ENCODE data around the gene GLG1. TPM values are rescaled to one million over a fixed set of nuclear protein-coding genes. Genes with fewer than 3 reads are reported as not detected.

Gene GLG1
- total RNA-seq, 1 experiment from 2014 or later = 99.1 TPM

DNA sequence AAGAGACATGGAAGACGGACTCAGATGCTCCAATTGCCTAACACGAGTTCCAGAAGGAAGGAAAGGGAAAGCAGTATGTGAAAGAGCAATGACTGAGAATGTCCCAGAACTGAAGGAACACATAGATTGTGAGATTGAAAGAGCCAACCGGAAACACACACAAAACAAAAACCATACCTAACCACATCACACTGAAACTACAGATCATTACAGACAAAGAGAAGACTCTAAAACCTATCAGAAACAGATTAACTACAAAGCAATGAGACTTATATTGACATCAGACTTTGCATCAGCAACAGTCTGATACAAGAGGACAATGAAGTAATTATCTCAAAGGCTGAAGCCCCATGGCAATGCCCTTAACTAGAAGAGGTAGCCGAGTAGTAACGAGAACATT, 140.0 kb downstream of the GLG1 start:
- TF ChIP-seq CTCF (IDR thresholded peaks at IDR 0.05; ENCODE audit: unreplicated experiment) = no peak
- no peaks in the 10 kb centered on the region for H3K9me3 Mint-ChIP-seq (ENCODE audit: unreplicated experiment)
- no TSS peak for BruUV-seq (replicated peaks)
- ChIA-PET POLR2A (interaction anchor here (0.7 to 3.0 kb wide), 3 partner anchors 9 to 21 kb away, joined by 3 to 12 read pairs (median 5); no protein-coding TSS in a partner anchor), CTCF (interaction anchor here (0.6 to 1.9 kb wide), 2 partner anchors 13 to 155 kb away, joined by 3 to 9 read pairs; no protein-coding TSS in a partner anchor)
- no peaks in the 10 kb centered on the region for H3K27me3 Mint-ChIP-seq (ENCODE audit: insufficient read depth, unreplicated experiment)
- no peak for DNase-seq (ENCODE audit: unreplicated experiment)
- peaks cover 13% of the 10 kb centered on the region for H3K4me1 Mint-ChIP-seq (ENCODE audit: insufficient read depth, unreplicated experiment)
- intact Hi-C loops (cut with micrococcal nuclease) = no loop called here
- peaks cover 88% of the 10 kb centered on the region for H3K36me3 Mint-ChIP-seq (ENCODE audit: insufficient read depth, unreplicated experiment)
- H3K4me3 Mint-ChIP-seq (ENCODE audit: unreplicated experiment) = no peak overlapping the region
- H3K27ac Mint-ChIP-seq (ENCODE audit: low read depth, unreplicated experiment) = no peak overlapping the region

DNA sequence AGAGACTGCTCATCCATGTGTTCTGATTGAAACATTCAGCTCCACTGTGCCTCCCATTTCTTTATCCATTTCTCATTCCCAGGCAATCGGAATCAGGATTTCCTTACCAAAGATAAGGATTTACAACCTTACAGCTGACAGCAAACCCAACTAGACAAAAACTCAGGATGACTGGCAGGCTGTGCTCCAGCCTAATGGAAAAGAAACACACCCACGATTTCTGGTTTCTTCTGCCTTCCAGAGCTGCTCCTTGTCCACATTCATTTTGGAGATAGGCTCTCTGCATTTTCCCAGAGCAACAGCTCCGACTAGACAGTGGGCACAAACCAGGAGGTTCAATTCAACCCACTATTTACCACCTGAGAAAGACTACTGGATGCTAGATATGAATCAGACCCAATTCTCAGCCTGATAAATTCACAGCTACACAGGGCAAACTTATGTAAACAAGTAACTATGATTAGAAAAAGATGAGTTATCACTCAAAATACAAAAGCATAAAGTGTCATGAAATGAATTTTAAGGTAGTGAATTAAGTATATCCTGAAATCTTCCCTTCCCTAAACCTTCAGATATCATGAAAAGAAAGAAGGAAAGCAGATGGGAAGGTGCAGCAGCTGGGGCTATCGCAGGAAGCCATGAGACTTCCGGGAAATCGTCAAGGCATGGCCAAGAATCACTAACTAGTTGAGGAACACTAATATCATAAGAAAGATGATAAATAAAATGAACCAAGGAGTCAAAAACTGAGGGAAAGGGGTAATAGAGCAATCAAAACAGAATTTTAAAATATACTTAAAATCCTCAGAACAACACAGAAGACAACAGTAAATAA, 140.8 kb downstream of the GLG1 start:
- no peaks in the 10 kb centered on the region for H3K27me3 Mint-ChIP-seq (ENCODE audit: insufficient read depth, unreplicated experiment)
- no TSS peak for BruUV-seq (replicated peaks)
- intact Hi-C loops (cut with micrococcal nuclease) = no loop called here
- no peak overlapping the region for H3K4me3 Mint-ChIP-seq (ENCODE audit: unreplicated experiment)
- DNase-seq (ENCODE audit: unreplicated experiment) = no peak
- peaks cover 16% of the 10 kb centered on the region for H3K4me1 Mint-ChIP-seq (ENCODE audit: insufficient read depth, unreplicated experiment)
- H3K36me3 Mint-ChIP-seq (ENCODE audit: insufficient read depth, unreplicated experiment) = peaks cover 88% of the 10 kb centered on the region
- no peak for TF ChIP-seq CTCF (IDR thresholded peaks at IDR 0.05; ENCODE audit: unreplicated experiment)
- ChIA-PET POLR2A (interaction anchor here (3.0 kb wide), 1 partner anchor 10 kb away, joined by 12 read pairs; no protein-coding TSS in a partner anchor), CTCF (interaction anchor here (0.6 to 1.9 kb wide), 4 partner anchors 12 to 156 kb away, joined by 3 to 9 read pairs (median 4); no protein-coding TSS in a partner anchor)
- H3K27ac Mint-ChIP-seq (ENCODE audit: low read depth, unreplicated experiment) = no peak overlapping the region
- H3K9me3 Mint-ChIP-seq (ENCODE audit: unreplicated experiment) = no peaks in the 10 kb centered on the region

GRCh38 chr16:74465281-74465680, 141.6 kb downstream of the GLG1 start:
- no peak for TF ChIP-seq CTCF (IDR thresholded peaks at IDR 0.05; ENCODE audit: unreplicated experiment)
- Mint-ChIP-seq H3K4me1 (ENCODE audit: insufficient read depth, unreplicated experiment) (peaks cover 16% of the 10 kb centered on the region), H3K9me3 (ENCODE audit: unreplicated experiment) (no peaks in the 10 kb centered on the region), H3K27ac (ENCODE audit: low read depth, unreplicated experiment) (no peak overlapping the region), H3K4me3 (ENCODE audit: unreplicated experiment) (no peak overlapping the region), H3K36me3 (ENCODE audit: insufficient read depth, unreplicated experiment) (peaks cover 88% of the 10 kb centered on the region), H3K27me3 (ENCODE audit: insufficient read depth, unreplicated experiment) (no peaks in the 10 kb centered on the region)
- intact Hi-C loops (cut with micrococcal nuclease) = no loop called here
- ChIA-PET CTCF (interaction anchor here (0.9 to 2.5 kb wide), 4 partner anchors 11 to 20 kb away, joined by 3 to 9 read pairs (median 6); no protein-coding TSS in a partner anchor), POLR2A (interaction anchor here (0.6 to 3.0 kb wide), 2 partner anchors 11 to 140 kb away, joined by 3 to 12 read pairs; no protein-coding TSS in a partner anchor)
- no peak for DNase-seq (ENCODE audit: unreplicated experiment)
- BruUV-seq (replicated peaks) = no TSS peak

GRCh38 chr16:74463888-74464287, 143.0 kb downstream of the GLG1 start:
- POLR2A ChIA-PET = interaction anchor here (1.2 to 3.0 kb wide), 4 partner anchors 12 to 143 kb away, joined by 4 to 12 read pairs (median 8); partner anchors contain the start of gene GLG1
- H3K4me3 Mint-ChIP-seq (ENCODE audit: unreplicated experiment) = no peak overlapping the region
- H3K27me3 Mint-ChIP-seq (ENCODE audit: insufficient read depth, unreplicated experiment) = no peaks in the 10 kb centered on the region
- H3K9me3 Mint-ChIP-seq (ENCODE audit: unreplicated experiment) = no peaks in the 10 kb centered on the region
- CTCF ChIA-PET = interaction anchor here (2.5 kb wide), 1 partner anchor 14 kb away, joined by 7 read pairs; no protein-coding TSS in a partner anchor
- H3K4me1 Mint-ChIP-seq (ENCODE audit: insufficient read depth, unreplicated experiment) = peaks cover 16% of the 10 kb centered on the region
- H3K36me3 Mint-ChIP-seq (ENCODE audit: insufficient read depth, unreplicated experiment) = peaks cover 77% of the 10 kb centered on the region
- DNase-seq (ENCODE audit: unreplicated experiment) = no peak
- BruUV-seq (replicated peaks) = no TSS peak
- no peak for TF ChIP-seq CTCF (IDR thresholded peaks at IDR 0.05; ENCODE audit: unreplicated experiment)
- peak overlapping the region; percentile 82 for H3K27ac Mint-ChIP-seq (ENCODE audit: low read depth, unreplicated experiment)
- intact Hi-C loops (cut with micrococcal nuclease) = no loop called here

All from MCF 10A (cell line).